Skin of body (tissue), 2 donors: Measurements from ENCODE around the gene ARID3B. TPM values are rescaled to one million over a fixed set of nuclear protein-coding genes. Genes with fewer than 3 reads are reported as not detected.

Experiments used
- DNase-seq: peaks from one replicate; lab custom pipeline; 2025; lab: John Stamatoyannopoulos, UW
- total RNA-seq: library from RNA; depleted of rRNA; stranded (reverse); fragments of >200 nt; gene quantifications from one replicate; pipeline ENCODE4 v1.2.3, GENCODE V29; 2014

Gene ARID3B
- total RNA-seq, 1 donor from 2014 or later: 4.8 TPM

DNA sequence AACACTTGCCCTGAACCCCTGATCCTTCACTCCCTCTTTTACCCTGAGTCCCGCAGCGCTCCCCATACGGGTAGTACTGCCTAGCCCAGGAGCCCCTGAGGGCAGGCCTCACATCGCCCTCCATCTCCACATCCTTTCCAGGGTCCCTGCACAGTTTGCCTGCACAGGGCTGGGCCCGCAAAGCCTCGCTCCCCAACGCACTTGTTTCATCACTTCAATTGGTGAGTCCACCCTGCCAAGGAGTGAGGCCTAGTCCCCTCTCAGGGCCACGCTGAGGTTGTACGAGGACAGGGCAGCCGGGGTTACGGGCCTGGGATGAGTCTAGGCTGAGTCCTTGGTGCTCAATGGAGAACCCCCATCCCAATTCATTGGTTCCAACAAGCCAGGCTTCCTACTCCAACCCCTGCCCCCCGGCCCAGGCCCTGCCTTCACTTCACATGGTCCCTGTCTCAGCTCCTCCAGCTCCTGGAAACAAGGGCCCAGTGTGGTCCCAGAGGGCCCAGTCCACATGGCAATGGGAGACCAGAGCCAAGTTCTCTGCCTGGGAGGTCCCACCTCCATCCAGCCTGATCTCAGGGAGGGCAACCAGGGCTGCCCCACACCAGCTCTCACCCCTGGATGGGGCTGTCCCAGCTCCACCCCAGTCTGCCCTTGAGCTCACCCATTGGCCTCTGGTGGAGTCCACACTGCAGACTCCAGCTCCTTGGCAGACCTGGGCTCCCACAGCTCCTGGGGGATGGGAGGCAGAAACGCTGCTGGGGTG, 62.2 kb downstream of the ARID3B start:
- DNase-seq: no peak

DNA sequence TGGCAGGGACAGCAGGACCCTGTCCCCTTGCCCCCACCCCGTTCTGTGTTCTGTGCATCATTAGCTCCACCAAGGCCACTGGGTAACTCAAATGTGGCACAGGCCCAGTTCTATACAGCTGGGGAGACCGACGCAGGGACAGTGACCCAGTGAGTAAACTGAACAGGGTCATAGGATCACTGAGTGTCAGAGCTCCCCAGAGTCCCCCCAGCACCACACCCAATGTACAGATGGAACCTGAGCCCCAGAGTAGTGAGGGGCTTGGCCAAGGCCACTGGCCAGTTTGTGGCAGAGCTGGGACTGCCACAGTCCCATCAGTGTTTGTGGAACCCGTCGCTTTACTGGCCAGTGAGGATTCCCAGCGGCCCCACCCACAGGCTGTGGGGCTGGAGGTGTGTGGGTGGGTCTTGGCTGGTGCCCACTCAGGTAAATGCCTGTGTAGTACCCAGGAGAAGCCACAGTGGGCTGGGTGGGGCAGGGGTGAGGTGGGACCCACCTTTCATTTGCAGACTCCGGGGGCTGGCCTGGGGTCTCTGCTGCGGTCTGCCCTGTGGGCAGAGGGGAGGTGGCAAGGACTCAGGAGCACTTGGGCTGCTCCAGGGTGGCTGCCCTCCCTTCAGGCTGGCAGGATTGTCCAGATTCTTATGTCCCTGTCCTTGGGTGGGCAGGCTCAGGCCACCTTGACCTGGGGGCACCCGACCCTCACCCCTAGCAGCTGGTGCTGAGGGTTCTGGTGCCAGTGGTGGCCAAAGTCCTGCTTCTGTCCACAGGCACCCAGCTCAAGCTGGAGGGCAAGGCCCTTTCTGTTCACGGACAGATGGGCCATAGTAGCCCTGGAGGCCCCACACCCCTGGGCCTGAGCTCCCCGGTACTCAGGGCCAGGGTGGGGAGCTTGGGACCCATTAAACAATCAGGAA, 63.0 kb downstream of the ARID3B start:
- no peak for DNase-seq

DNA sequence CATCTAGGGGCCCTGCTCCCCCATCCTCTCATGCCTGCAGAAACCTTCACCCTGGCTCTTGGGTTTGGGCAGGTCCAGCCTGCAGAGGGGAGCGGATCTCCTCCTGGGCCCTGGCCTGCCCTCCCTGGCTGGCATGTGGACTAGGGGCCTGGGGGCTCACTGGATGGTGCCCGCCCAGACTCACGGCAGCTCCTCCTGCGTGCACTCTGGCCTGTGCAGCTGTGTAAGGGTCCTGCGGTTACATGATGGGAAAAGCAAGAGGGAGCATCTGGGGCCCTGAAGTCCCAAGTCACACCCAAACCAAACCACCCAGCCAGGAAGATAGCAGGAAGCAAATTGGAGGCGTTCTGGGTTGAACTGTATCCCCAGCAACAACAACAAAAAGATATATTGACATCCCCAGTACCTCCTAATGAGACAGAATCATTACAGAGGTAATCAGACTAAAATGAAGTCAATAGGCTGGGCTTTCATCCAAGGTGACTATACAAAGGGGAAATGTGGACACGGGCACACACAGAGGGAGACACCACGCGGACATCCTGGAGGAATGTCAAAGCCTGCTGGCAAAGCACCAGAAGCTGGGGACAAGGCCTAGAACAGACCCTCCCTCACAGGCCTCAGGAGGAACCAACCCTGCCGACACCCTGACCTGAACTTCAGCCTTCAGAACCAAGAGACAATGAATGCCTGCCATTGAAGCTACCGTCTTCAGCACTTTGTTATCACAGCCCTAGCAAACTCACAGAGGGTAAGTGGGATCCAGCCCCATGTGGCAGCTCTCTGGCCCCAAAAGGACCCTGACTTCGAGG, 64.2 kb downstream of the ARID3B start:
- DNase-seq: no peak

DNA sequence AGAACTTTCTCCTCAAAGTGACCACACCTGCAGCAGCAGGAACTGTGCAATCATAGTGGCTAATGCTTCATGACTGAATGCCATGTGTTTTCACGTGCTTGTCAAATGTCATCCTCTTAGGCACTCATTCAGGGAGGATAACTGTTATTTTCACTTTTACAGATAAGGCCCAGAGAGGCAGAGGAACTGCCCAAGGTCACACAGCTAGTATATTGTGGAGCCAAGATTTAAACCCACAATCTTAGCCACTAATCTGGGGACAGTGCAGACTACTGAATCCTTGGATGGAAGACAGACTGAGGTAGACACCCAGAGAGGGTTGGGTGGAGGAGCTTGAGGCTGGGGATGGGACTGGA, 64.8 kb downstream of the ARID3B start:
- DNase-seq: no peak

DNA sequence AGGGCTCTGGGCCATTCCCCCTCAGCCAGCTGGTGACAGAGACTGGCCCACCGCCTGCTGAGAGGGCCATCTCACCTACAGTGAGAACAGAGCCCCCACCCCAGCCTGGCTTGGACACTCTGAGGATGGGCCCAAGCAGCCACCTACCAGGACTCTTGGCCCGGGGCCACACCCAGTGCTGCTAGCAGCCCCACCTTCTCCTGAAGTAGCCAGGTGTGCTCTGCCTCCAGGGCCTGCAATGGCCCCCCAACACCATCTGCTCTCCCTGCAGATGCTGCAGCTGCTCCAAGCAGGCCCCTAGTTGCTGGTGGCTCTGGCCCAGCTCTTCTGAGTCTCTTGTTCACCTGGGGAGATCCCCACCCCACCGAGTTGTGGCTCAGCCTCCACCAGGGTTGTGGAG, 67.8 kb downstream of the ARID3B start:
- DNase-seq: no peak

DNA sequence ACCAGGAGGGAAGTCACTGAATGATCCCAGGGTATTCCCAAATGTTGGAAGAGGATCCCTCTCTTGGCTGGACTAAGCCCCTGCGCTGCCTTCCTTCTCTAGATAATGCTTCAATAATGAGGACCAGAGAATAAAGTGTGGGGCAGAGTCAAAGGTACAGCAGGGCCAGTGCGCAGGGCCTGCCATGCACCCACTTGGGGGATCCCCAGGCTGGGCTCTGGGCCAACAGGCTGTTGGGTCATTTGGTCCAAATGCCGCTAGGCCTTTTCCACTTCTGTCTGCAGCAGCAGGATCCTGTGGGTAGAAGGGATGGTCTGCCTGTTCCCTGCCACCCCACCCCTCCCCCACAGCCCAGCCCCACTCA, 68.9 kb downstream of the ARID3B start:
- DNase-seq: no peak

DNA sequence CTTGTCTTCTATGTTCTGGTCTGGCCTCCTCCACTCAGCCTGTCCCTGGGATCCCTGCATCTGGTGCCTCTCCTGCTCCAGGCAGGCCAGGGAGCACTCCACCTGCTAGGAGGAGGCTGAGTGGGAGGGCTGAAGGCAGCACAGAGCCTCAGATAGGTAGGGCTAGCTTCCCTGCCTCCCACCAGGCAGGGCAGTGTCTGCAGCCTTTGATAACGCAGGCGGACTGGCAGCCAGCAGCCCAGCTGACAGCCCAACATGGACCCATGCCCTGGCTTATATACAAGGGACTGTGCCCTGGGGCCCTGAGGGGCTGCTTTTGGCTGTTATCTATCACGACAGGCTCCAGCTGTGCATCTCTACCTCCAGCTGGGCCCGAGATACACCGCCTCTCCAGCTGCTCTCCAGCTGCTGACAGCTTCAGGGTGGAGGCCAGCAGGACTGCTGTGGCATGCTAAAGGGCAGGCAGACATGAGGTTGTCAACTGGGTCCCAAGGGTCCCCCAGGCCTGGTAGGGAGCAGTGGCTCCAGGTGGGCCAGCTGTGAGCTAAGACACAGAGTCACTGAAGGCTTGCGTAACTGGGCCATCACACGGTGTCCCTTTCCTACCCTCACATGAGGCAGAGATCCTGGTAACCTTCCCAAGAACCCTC, 69.4 kb downstream of the ARID3B start:
- no peak for DNase-seq

DNA sequence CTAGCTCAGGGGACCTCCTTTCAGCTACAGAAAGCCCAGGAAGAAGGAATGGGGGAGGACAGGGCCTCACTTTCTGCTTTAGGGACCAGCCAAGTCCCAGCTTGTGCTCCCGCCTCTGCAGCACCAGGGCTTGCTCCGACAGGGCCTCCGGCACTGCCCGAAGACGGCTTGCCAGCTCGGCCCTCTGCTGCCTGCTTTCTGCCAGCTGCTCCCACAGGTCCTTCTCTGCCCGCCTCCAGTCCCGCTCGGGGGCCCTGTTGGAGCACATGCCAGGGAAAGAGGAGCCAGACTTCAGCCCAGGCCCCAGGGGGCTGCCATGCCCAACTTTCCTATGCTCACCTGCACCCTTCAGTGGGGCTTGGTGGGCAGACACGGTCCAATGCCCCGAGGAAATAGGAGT, 70.3 kb downstream of the ARID3B start:
- no peak for DNase-seq

DNA sequence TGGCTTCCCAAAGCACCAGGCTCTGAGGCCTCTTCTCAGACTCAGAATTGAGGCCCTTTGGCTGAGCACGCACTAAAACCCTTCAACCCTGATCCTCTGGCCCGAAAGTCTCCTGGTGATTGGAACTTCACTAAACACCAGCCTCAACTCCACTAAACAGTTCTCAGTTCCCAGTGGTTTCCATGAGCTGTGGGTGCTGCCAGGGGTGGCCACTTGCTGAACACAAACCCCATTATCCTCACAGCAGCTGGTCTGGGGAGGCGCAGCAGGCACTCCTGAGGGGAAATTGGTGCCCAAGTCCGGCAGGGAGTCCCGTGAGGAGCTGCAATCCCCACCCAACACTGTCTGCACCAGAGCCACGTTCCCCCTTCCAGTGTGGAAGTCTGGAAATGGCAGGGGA, 70.8 kb downstream of the ARID3B start:
- no peak for DNase-seq

DNA sequence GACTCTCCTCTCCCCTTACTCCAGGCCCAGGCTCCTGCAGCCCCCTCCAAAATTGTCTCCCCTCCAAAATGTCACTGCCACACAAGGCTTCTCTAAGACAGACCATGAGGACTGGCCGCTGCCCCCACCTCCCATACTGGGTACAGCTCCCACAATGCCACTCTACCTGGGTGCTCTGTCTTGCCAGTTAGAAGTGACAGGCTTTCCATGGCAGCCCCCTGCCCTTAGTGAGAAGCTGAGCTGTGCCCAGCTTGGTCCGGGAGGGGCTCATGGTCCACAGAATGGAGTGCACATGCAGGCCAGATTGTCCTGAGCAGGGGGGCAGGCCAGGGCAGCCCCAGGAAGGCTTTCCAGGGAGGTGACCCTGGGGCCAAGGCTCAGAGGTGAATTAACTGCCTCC, 71.7 kb downstream of the ARID3B start:
- no peak for DNase-seq

DNA sequence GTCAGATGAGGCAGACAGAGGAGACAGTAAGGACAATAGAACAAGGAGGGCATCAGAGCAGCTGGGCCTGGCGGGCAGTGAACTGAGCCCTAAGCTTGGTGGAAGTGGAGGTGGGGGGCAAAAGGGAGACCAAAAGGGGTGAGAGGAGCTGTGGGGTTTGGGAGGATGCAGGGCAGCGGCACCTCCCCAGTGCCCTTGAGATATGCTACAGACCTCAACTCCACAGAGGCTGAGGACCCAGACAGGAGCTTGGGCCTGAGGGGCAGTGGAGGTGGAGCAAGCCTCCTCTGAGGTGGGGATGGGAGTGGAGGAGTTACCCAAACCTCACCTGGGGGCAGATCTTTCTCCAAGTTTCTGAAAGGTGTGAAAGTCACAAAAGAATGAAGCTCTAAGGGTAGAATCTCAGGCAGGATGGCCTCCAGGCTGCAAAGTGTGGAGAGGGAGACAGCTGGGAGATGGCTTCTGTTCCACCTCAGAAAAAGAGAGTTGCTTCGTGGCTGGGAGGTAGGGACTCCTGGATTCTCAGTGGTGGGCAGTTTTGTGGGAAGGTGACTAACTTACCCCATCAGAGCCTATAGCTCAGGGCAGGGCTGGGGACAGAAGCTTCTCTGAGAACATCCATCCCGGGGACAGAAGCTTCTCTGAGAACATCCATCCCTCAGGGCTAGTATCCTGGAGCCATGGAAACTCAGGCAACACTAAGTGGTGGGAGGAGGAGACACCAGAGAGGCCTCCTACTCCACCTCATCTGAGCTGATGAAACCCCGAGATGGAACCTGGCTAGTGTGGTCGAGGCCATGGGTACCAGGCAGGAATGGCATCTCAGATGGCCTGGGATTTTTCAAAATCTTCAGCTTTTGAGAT, 72.3 kb downstream of the ARID3B start:
- DNase-seq: no peak

DNA sequence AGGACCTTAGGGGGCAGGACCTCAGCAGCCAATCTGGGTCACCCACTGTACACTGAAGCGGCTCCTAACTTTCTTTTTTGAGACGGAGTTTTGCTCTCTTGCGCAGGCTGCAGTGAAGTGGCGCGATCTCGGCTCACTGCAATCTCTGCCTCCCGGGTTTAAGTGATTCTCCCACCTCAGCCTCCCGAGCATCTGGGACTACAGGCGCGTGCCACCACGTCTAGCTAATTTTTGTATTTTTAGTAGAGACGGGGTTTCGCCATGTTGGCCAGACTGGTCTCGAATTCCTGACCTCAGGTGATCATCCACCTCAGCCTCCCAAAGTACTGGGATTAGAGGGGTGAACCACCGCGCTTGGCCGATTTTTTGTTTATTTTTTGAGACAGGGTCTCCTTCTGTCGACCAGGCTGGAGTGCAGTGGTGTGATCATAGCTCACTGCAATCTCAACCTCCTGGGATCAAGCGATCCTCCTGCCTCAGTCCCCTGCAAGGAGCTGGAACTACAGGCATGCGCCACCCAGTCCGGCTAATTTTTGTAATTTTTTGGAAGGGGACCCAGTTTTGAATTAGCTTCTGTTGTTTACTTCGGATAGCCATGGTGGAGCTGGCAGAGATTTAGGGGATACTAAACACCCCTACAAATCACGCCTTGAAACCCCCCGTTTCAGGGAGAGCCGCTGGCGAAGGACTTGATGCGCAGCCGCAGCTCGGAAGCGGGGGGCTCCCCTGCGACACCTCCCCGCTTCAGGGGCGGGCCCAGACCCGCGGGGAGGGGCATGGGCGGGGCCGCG, 73.1 kb downstream of the ARID3B start:
- no peak for DNase-seq

DNA sequence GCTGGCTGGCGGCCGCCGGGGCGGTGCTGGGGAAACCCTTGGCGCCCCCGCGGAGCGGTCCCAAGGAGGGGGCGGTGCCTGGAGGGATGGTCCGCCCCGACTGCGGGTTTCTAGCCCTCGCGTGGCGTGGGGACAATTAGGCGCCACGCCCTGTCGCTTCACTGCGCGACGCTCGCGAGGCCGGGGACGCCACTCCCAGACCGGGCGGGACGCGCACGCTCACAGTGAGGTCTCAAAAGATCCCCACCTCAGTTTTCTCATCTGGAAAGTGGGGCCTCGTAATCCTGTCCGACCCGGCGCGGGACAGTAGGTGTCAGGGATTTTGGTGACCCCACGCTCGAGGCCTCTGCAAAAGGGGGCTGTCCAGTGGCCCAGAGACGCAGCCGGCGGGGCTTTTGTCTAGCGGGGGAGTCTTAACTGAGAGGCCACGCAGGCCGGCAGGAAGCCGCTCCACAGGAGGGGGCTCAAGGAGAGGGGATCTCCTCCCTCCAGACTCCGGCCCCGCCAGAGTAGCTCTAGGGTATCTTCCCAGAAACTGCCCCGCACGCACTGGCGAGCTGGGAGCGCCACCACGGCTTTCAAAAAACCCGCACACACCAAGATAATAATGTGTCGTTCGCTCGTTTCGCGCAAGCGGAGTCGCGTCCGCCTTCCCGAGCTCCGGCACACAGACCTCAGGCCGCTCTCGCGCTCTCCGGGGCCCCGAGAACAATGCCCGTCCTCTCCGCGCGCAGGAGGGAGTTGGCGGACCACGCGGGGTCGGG, 73.9 kb downstream of the ARID3B start:
- DNase-seq: peak; percentile 82

DNA sequence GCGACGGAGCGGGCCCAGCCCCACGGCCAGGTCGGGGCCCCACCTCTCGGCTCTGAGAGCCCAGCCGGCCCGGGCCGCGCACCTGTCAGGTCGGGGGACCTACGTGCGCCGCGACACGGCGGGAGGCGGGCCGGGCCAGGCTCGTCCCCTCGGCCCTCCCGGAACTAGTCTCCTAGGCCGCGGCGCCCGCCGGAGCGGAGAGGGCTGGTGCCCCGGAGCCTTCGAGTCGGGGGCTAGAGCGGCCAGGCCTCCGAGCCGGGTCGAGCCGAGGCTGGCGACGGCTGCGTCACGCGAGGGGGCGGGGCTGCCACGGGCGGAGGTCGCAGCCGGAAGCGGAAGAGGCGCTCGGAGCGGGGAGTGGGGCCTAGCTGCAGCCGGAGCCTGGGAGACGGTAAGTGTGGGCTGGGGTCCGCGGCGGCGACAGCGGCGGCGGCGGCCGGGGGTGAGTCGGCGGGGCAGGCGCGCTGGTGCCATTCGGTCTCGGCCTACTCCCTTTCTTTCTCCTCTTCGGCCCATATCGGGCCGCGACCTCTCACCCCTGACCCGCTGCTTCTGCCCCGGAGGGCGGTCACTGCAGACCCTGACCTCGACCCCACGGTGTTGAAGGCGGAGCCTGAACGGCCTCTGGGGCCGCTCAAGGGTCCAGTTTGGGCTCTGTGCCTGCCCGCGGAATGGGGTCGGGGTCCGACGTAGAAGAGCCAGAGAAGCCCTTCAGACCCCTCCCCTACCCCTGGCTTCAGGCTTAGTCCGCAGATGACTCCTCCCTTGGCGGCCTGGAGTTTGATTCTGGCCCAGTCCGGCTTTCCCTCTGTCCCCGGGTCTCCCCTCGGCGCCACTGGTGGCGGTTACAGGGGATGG, 74.7 kb downstream of the ARID3B start, which contains the start of gene CLK3:
TSS of gene CLK3 (plus strand) at position 329 of the 858 bp plus-strand sequence. CDS start 3,361 bp downstream, outside the sequence.
- DNase-seq: peak; percentile 93

DNA sequence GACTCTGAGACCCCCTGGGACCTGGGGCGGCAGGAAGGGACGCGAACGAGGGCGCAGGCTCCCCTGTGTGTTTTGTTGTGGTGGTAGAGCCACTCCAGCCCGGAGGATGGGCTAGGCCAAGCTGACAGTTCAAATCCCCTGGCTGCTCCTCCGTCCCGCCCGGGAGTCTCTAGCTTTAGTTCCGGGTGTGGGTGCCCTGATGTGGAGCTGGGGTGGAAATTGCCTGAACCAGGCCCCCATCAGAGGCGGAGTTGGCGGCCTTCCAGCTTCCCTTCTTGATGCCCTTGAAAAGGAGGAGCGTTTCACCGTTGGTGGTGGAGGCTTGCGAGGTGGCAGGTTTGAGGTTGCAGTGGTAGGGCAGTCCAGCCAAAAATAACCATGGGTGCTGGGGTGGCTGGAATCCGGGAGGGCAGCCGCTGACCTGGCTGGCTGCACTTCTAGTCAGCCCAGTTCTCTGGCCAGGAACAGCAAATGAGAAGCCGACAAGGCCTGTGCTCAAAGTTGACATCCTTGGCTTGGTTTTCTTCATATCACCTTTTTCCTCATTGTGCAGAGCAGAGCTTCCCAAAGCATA, 75.4 kb downstream of the ARID3B start:
- peak; percentile 36 for DNase-seq

DNA sequence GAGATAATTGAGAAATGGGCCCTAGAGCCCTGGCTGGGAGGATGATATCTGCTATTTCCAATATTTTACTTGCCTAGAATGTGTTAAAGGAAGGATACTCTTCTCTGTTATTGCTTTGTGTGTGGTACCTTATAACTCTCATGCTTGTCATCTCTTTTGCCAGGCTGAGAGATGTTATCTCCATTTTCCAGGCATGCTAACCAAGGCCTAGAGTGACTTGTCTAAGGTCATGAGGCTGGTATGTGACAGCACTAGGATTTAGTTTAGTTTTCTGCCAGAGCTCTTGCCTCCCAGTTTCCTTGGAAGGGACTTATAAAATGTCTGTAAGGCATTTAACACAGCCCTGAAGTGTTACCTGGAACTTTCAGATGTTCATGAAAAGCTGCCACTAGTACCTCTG, 76.0 kb downstream of the ARID3B start:
- no peak for DNase-seq

DNA sequence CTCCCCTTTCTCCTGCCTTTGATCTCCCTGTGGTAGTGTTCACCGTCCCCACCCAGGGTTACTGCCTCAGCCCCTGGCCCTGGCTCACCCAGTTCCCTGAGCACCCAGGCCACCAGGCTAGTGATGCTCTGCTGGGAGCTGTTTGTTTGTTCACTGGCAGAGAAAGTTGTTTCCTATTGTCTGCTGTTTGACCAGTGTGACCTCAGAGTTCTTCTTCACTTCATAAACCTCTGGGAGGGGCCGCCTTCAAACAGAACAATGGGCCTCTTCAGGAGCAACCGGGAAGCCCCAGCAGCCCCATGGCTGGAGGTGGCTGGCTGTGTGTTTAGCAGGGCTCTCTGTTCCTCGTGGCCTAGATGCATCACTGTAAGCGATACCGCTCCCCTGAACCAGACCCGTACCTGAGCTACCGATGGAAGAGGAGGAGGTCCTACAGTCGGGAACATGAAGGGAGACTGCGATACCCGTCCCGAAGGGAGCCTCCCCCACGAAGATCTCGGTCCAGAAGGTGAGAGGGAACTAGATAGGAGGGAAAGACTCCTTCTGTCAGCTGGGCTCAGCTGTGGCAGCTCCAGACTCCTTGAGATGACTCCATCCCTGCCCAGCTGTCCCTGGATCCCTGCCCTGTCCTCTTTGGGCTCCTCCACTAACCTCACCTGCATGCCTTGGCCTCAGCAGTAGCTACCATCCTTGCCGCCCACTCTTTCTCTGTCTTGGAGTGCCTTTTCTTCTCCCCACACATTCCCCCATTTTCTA, 78.0 kb downstream of the ARID3B start:
- DNase-seq: no peak
